ENCODE results near the gene STX16.

Gene STX16

GRCh38 chr20:58702859-58703648 lies 52.0 kb downstream of the STX16 start:
- H3K27me3 Mint-ChIP-seq: no peaks in the 10 kb centered on the region
- H3K36me3 Mint-ChIP-seq: peaks cover 22% of the 10 kb centered on the region

GRCh38 chr20:58703765-58704371 lies 52.8 kb downstream of the STX16 start:
- ATAC-seq (ENCODE audit: low read depth): no peak
- Mint-ChIP-seq H3K27ac (no peak overlapping the region), H3K9me3 (no peaks in the 10 kb centered on the region), H3K27me3 (no peaks in the 10 kb centered on the region), H3K36me3 (peaks cover 21% of the 10 kb centered on the region), H3K4me1 (no peaks in the 10 kb centered on the region), H3K4me3 (no peak overlapping the region)
- DNase-seq (ENCODE audit: low spot score in 2 of 2): no peak

More at GRCh38 chr20:58702859-58703648, 52.0 kb downstream of the STX16 start:
- no peaks in the 10 kb centered on the region for H3K4me1 Mint-ChIP-seq
- H3K9me3 Mint-ChIP-seq: no peaks in the 10 kb centered on the region
- ATAC-seq (ENCODE audit: low read depth) (no peak), DNase-seq (ENCODE audit: low spot score in 2 of 2) (no peak)
- H3K4me3 Mint-ChIP-seq: no peak overlapping the region
- H3K27ac Mint-ChIP-seq: no peak overlapping the region

- Mint-ChIP-seq H3K27ac (no peak overlapping the region), H3K4me3 (no peak overlapping the region), H3K36me3 (peaks cover 18% of the 10 kb centered on the region), H3K27me3 (no peaks in the 10 kb centered on the region), H3K4me1 (no peaks in the 10 kb centered on the region), H3K9me3 (no peaks in the 10 kb centered on the region)
- ATAC-seq (ENCODE audit: low read depth) (no peak), DNase-seq (ENCODE audit: low spot score in 2 of 2) (no peak)
These were observed 54.3 kb downstream of the STX16 start for GRCh38 chr20:58705208-58705926.

- Mint-ChIP-seq H3K4me1 (no peaks in the 10 kb centered on the region), H3K36me3 (peaks cover 16% of the 10 kb centered on the region), H3K4me3 (no peak overlapping the region), H3K27ac (no peak overlapping the region), H3K27me3 (no peaks in the 10 kb centered on the region), H3K9me3 (no peaks in the 10 kb centered on the region)
- no peak for ATAC-seq (ENCODE audit: low read depth)
- DNase-seq (ENCODE audit: low spot score in 2 of 2): no peak
These were observed 55.2 kb downstream of the STX16 start for GRCh38 chr20:58706150-58706892.

- Mint-ChIP-seq H3K4me1 (no peaks in the 10 kb centered on the region), H3K27me3 (no peaks in the 10 kb centered on the region), H3K4me3 (no peak overlapping the region), H3K27ac (no peak overlapping the region), H3K9me3 (no peaks in the 10 kb centered on the region), H3K36me3 (peaks cover 16% of the 10 kb centered on the region)
- no peak for ATAC-seq (ENCODE audit: low read depth)
- peak in 1 of 2 donors; percentile 5 for DNase-seq (ENCODE audit: low spot score in 2 of 2)
These were observed 56.0 kb downstream of the STX16 start for GRCh38 chr20:58706975-58707681.

- Mint-ChIP-seq H3K4me3 (no peak overlapping the region), H3K4me1 (peaks cover 2% of the 10 kb centered on the region), H3K27ac (no peak overlapping the region), H3K27me3 (no peaks in the 10 kb centered on the region), H3K9me3 (no peaks in the 10 kb centered on the region), H3K36me3 (peaks cover 13% of the 10 kb centered on the region)
- ATAC-seq (ENCODE audit: low read depth) (no peak), DNase-seq (ENCODE audit: low spot score in 2 of 2) (peak in 1 of 2 donors; percentile 5)
These were observed 56.7 kb downstream of the STX16 start for GRCh38 chr20:58707770-58708169.

- no peaks in the 10 kb centered on the region for H3K9me3 Mint-ChIP-seq
- no peak for ATAC-seq (ENCODE audit: low read depth)
- no peak overlapping the region for H3K27ac Mint-ChIP-seq
- H3K4me1 Mint-ChIP-seq: peaks cover 2% of the 10 kb centered on the region
- DNase-seq (ENCODE audit: low spot score in 2 of 2): peak in 1 of 2 donors; percentile 5
- peaks cover 6% of the 10 kb centered on the region for H3K36me3 Mint-ChIP-seq
- H3K27me3 Mint-ChIP-seq: no peaks in the 10 kb centered on the region
- no peak overlapping the region for H3K4me3 Mint-ChIP-seq
These were observed 57.3 kb downstream of the STX16 start for GRCh38 chr20:58708246-58708931.

- Mint-ChIP-seq H3K36me3 (peaks cover 2% of the 10 kb centered on the region), H3K9me3 (no peaks in the 10 kb centered on the region), H3K27me3 (no peaks in the 10 kb centered on the region), H3K4me3 (no peak overlapping the region), H3K27ac (peak overlapping the region; percentile 12), H3K4me1 (peaks cover 2% of the 10 kb centered on the region)
- ATAC-seq (ENCODE audit: low read depth): no peak
- peak in 1 of 2 donors; percentile 6 for DNase-seq (ENCODE audit: low spot score in 2 of 2)
These were observed 58.1 kb downstream of the STX16 start for GRCh38 chr20:58709013-58709702.

GRCh38 chr20:58709703-58710039 lies 58.6 kb downstream of the STX16 start:
- Mint-ChIP-seq H3K27me3 (no peaks in the 10 kb centered on the region), H3K36me3 (peaks cover 1% of the 10 kb centered on the region), H3K4me1 (peaks cover 2% of the 10 kb centered on the region), H3K9me3 (no peaks in the 10 kb centered on the region), H3K27ac (no peak overlapping the region), H3K4me3 (no peak overlapping the region)
- DNase-seq (ENCODE audit: low spot score in 2 of 2) (no peak), ATAC-seq (ENCODE audit: low read depth) (no peak)

GRCh38 chr20:58710481-58711265 lies 59.6 kb downstream of the STX16 start:
- ATAC-seq (ENCODE audit: low read depth): no peak
- Mint-ChIP-seq H3K9me3 (no peaks in the 10 kb centered on the region), H3K4me1 (peaks cover 2% of the 10 kb centered on the region), H3K27me3 (no peaks in the 10 kb centered on the region), H3K36me3 (no peaks in the 10 kb centered on the region), H3K4me3 (no peak overlapping the region), H3K27ac (no peak overlapping the region)
- DNase-seq (ENCODE audit: low spot score in 2 of 2): peak in 1 of 2 donors; percentile 6

- no peak for ATAC-seq (ENCODE audit: low read depth)
- H3K4me3 Mint-ChIP-seq: no peak overlapping the region
- no peak overlapping the region for H3K27ac Mint-ChIP-seq
- DNase-seq (ENCODE audit: low spot score in 2 of 2): peak in 1 of 2 donors; percentile 2
- no peaks in the 10 kb centered on the region for H3K36me3 Mint-ChIP-seq
- no peaks in the 10 kb centered on the region for H3K9me3 Mint-ChIP-seq
- peaks cover 2% of the 10 kb centered on the region for H3K4me1 Mint-ChIP-seq
- no peaks in the 10 kb centered on the region for H3K27me3 Mint-ChIP-seq
These were observed 60.4 kb downstream of the STX16 start for GRCh38 chr20:58711266-58712051.
